ENCODE data around the gene NASP.

- TF ChIP-seq CTCF (IDR thresholded peaks at IDR 0.05) = no peak
- TF ChIP-seq POLR2A (IDR thresholded peaks at IDR 0.05) = no peak
- no peak for TF ChIP-seq POLR2AphosphoS5 (IDR thresholded peaks at IDR 0.05)
Measured at GRCh38 chr1:45644661-45645060, 60.8 kb downstream of the NASP start.
